ENCODE measurements around the gene KLHL8. TPM values are rescaled to one million over a fixed set of nuclear protein-coding genes. Genes with fewer than 3 reads are reported as not detected.

Gene KLHL8
- total RNA-seq, 6 experiments from 2014 or later = 8.0 to 11.5 (median 9.8) TPM

GRCh38 chr4:87196146-87196545 lies 24.3 kb downstream of the KLHL8 start:
- no peak overlapping the region for H3K4me3 Mint-ChIP-seq
- H3K27ac Mint-ChIP-seq = no peak overlapping the region
- DNase-seq = no peak
- H3K9me3 Mint-ChIP-seq = no peaks in the 10 kb centered on the region
- H3K27me3 Mint-ChIP-seq (ENCODE audit: insufficient read depth) = no peaks in the 10 kb centered on the region
- no peak for TF ChIP-seq CTCF (IDR thresholded peaks at IDR 0.05)
- H3K4me1 Mint-ChIP-seq (ENCODE audit: low read depth) = peaks cover 10% of the 10 kb centered on the region
- 0 out of 2 replicates have a peak, but pooled peaks cover 3% of the 10 kb centered on the region for H3K36me3 Mint-ChIP-seq (ENCODE audit: low read depth)

GRCh38 chr4:87193958-87194675 lies 26.3 kb downstream of the KLHL8 start:
- Mint-ChIP-seq H3K4me3 (no peak overlapping the region), H3K27ac (no peak overlapping the region), H3K9me3 (no peaks in the 10 kb centered on the region), H3K27me3 (ENCODE audit: insufficient read depth) (no peaks in the 10 kb centered on the region), H3K36me3 (ENCODE audit: low read depth) (0 out of 2 replicates have a peak, but pooled peaks cover 3% of the 10 kb centered on the region), H3K4me1 (ENCODE audit: low read depth) (peaks cover 12% of the 10 kb centered on the region)
- no peak for DNase-seq
- no peak for TF ChIP-seq CTCF (IDR thresholded peaks at IDR 0.05)

GRCh38 chr4:87192145-87192919 lies 28.1 kb downstream of the KLHL8 start:
- no peaks in the 10 kb centered on the region for H3K9me3 Mint-ChIP-seq
- 0 out of 2 replicates have a peak, but pooled peaks cover 3% of the 10 kb centered on the region for H3K36me3 Mint-ChIP-seq (ENCODE audit: low read depth)
- H3K4me1 Mint-ChIP-seq (ENCODE audit: low read depth) = peaks cover 25% of the 10 kb centered on the region
- no peaks in the 10 kb centered on the region for H3K27me3 Mint-ChIP-seq (ENCODE audit: insufficient read depth)
- TF ChIP-seq CTCF (IDR thresholded peaks at IDR 0.05) = no peak
- H3K27ac Mint-ChIP-seq = no peak overlapping the region
- H3K4me3 Mint-ChIP-seq = no peak overlapping the region
- DNase-seq = peak; percentile 33

GRCh38 chr4:87188932-87189331 lies 31.5 kb downstream of the KLHL8 start:
- peak overlapping the region; percentile 65 for H3K27ac Mint-ChIP-seq
- peaks cover 25% of the 10 kb centered on the region for H3K4me1 Mint-ChIP-seq (ENCODE audit: low read depth)
- peak overlapping the region; percentile 73 for H3K4me3 Mint-ChIP-seq
- peak; percentile 10 for DNase-seq
- TF ChIP-seq CTCF (IDR thresholded peaks at IDR 0.05) = no peak
- no peaks in the 10 kb centered on the region for H3K9me3 Mint-ChIP-seq
- H3K36me3 Mint-ChIP-seq (ENCODE audit: low read depth) = 0 out of 2 replicates have a peak, but pooled peaks cover 3% of the 10 kb centered on the region
- no peaks in the 10 kb centered on the region for H3K27me3 Mint-ChIP-seq (ENCODE audit: insufficient read depth)

- H3K4me1 Mint-ChIP-seq (ENCODE audit: low read depth) = peaks cover 25% of the 10 kb centered on the region
- H3K36me3 Mint-ChIP-seq (ENCODE audit: low read depth) = 0 out of 2 replicates have a peak, but pooled peaks cover 3% of the 10 kb centered on the region
- DNase-seq = peak; percentile 11
- TF ChIP-seq CTCF (IDR thresholded peaks at IDR 0.05) = no peak
- no peaks in the 10 kb centered on the region for H3K9me3 Mint-ChIP-seq
- H3K4me3 Mint-ChIP-seq = no peak overlapping the region
- H3K27ac Mint-ChIP-seq = no peak overlapping the region
- H3K27me3 Mint-ChIP-seq (ENCODE audit: insufficient read depth) = no peaks in the 10 kb centered on the region
These were observed 32.4 kb downstream of the KLHL8 start for GRCh38 chr4:87188048-87188447.
